Psoas muscle (tissue), 8 donors: ENCODE results near the gene ZMYND11. TPM values are rescaled to one million over a fixed set of nuclear protein-coding genes. Genes with fewer than 3 reads are reported as not detected.

Experiments used
- ATAC-seq, 4 donors: fragments of 200-7000 bp; cut with Tn5 transposase; one replicate each; pipeline ENCODE4 v1.9.1; 2020; ENCODE audit warnings: moderate library complexity in 3 of 4, mild to moderate bottlenecking in 2 of 4
- DNase-seq, 2 donors: peaks; one replicate each; pipeline ENCODE4 v3.0.0-alpha.2; 2020
- H3K27ac ChIP-seq: fragments of 200-600 bp; one replicate; pipeline ENCODE4 v1.8.0; 2022
- H3K27me3 ChIP-seq, 3 donors: fragments of 200-600 bp in 1 of 3; one replicate each; pipeline versions ENCODE4 v1.6.1 to v1.8.0; 2013 to 2022; ENCODE audit warnings: low read length in 2 of 3, mild to moderate bottlenecking in 2 of 3, moderate library complexity in 1 of 3; ENCODE audit not compliant: insufficient read depth in 3 of 3
- H3K36me3 ChIP-seq, 2 donors: fragments of 200-600 bp in 1 of 2; one replicate each; pipeline versions ENCODE4 v1.6.1 to v1.8.0; 2013 to 2022; ENCODE audit warnings: low read depth in 1 of 2, mild to moderate bottlenecking in 1 of 2, moderate library complexity in 1 of 2; ENCODE audit not compliant: insufficient read depth in 1 of 2
- H3K4me1 ChIP-seq: fragments of 200-600 bp; one replicate; pipeline ENCODE4 v1.8.0; 2022
- H3K4me3 ChIP-seq: fragments of 200-600 bp; one replicate; pipeline ENCODE4 v1.8.0; 2022; ENCODE audit warnings: mild to moderate bottlenecking
- H3K9me3 ChIP-seq: fragments of 200-600 bp; one replicate; pipeline ENCODE4 v1.8.0; 2022
- CTCF ChIP-seq: fragments of 200-600 bp; IDR thresholded peaks from one replicate; pipeline ENCODE4 v1.8.0; 2022; ENCODE audit warnings: antibody characterized with exemption
- WGBS, 3 donors: extraction: QIAGEN DNeasy Blood & Tissue Kit; methylation state at CpG; one replicate each; pipeline versions ENCODE4 v1.1.6 to v1.1.7; 2013; 5-methylcytosine and 5-hydroxymethylcytosine counted together
- intact Hi-C, 2 donors: fragments of 100-400 bp; cut with DNase I; formaldehyde crosslinking; loops; one replicate each; pipeline versions ENCODE4 v1.11.0 to v1.14.2; 2022
- polyA plus RNA-seq, 3 donors: library from polyadenylated mRNA; stranded (reverse); fragments of 200-250 nt; gene quantifications; one replicate each; pipeline ENCODE4 v1.2.3, GENCODE V29; 2013
- total RNA-seq, 4 donors: library from RNA; stranded (reverse); fragmentation: NEBNext Ultra II Directional in 2 of 4; extraction: Animal tissue kit (Norgen Biotek cat#: 25700) in 2 of 4; gene quantifications; one replicate each; pipeline versions ENCODE4 v1.2.1 to v1.2.4, GENCODE V29; 2021 to 2023
- donor health status: healthy with polysubstance abuse.
- donor health status: DM: no; HTN: no; CAD: no; lungs with moderate emphysema.
- donor health status: Bipolar disorder and iron deficiency.
- donor health status: healthy.
- donor health status: DM: yes; HTN: yes; CAD: no.
- donor health status: DM: no; HTN: no; CAD: no.
- donor health status: DM: no; HTN: no; CAD: no.
- donor health status: DM: yes; HTN: yes; CAD: no.

Gene ZMYND11
- total and polyA plus RNA-seq, 7 donors: 27.2 to 75.9 (median 60.3) TPM

- ATAC-seq (peak in 2 of 4 donors; percentile 12 to 30), DNase-seq (no peak)
- Histone ChIP-seq H3K4me3 (no peak overlapping the region), H3K9me3 (no peaks in the 10 kb centered on the region), H3K27me3 (no peaks in the 10 kb centered on the region), H3K36me3 (peaks cover 3 to 59% of the 10 kb centered on the region in 2 donors), H3K27ac (no peak overlapping the region), H3K4me1 (no peaks in the 10 kb centered on the region)
- 46 to 65% (median 55%) methylated on average over 17 of the region's 17 CpGs for WGBS, 3 donors
- no peak for TF ChIP-seq CTCF
- intact Hi-C loops: no loop called here
These were observed 154.9 kb downstream of the ZMYND11 start for GRCh38 chr10:290026-290725.

DNA sequence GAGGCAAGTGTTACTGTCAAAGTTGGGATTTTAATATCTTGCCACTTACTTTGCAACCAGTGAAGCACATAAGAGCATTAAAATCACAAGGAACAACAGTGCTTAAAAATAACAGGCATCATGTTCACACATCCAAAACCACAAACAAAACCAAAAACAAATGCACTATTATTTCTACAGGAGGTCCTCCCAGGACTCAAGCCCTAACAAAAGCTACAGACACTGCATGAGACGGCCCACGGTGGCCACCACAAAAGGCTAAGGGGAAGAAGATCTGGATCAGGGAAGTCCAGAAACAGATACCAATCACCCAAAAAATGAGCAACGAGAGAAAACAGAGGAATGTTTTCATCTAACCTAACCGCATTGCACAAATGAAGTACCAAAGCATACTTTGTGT is 158.4 kb downstream of the ZMYND11 start:
- Histone ChIP-seq H3K4me1 (no peaks in the 10 kb centered on the region), H3K27me3 (no peaks in the 10 kb centered on the region), H3K27ac (no peak overlapping the region), H3K4me3 (no peak overlapping the region), H3K9me3 (no peaks in the 10 kb centered on the region), H3K36me3 (peaks cover 2 to 26% of the 10 kb centered on the region in 2 donors)
- intact Hi-C loops: no loop called here
- 88 to 89% (median 89%) methylated on average over 4 of the region's 4 CpGs for WGBS, 3 donors
- no peak for TF ChIP-seq CTCF
- DNase-seq: no peak
- no peak for ATAC-seq

GRCh38 chr10:297567-297966 is 162.3 kb downstream of the ZMYND11 start:
- no peak for ATAC-seq
- no peak for TF ChIP-seq CTCF
- Histone ChIP-seq H3K9me3 (no peaks in the 10 kb centered on the region), H3K36me3 (peaks cover 0 to 12% of the 10 kb centered on the region in 2 donors), H3K4me3 (no peak overlapping the region), H3K27ac (peak overlapping the region; percentile 19), H3K27me3 (no peaks in the 10 kb centered on the region), H3K4me1 (no peaks in the 10 kb centered on the region)
- intact Hi-C loops: no loop called here
- WGBS, 3 donors: 55 to 67% (median 63%) methylated on average over 6 of the region's 6 CpGs
- DNase-seq: no peak

DNA sequence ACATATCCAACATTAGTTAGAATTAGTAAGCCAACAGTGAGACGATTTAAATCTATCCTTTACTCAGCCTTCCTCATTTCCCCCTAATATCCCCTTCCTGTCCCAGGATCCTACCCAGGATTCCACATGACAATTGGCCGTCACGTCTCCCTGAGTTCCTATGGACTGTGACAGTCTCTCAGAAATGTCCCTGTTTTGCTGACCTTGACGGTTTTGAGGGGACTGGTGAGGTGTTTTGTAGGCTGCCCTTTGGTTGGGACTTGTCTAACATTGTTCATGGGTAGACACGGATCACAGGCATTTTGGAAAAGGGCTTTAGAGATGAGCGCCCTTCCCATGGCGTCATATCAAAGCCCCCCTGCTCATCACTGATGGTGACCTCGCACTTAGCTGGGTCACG is 162.8 kb downstream of the ZMYND11 start:
- no peaks in the 10 kb centered on the region for H3K4me1 ChIP-seq

More for the DNA sequence above, 162.8 kb downstream of the ZMYND11 start:
- peaks cover 0 to 16% of the 10 kb centered on the region in 2 donors for H3K36me3 ChIP-seq
- intact Hi-C loops: no loop called here
- 85 to 87% (median 86%) methylated on average over 9 of the region's 9 CpGs for WGBS, 3 donors
- no peaks in the 10 kb centered on the region for H3K9me3 ChIP-seq
- no peak overlapping the region for H3K4me3 ChIP-seq
- no peak for TF ChIP-seq CTCF
- DNase-seq (no peak), ATAC-seq (no peak)
- H3K27me3 ChIP-seq: no peaks in the 10 kb centered on the region
- H3K27ac ChIP-seq: no peak overlapping the region
